ENCODE measurements around the gene PVALB.
"Not testable (repeated sequence)": the region's sequence is repeated elsewhere in the genome, so short reads cannot be mapped to it uniquely, and the experiment has no call there.

Gene PVALB

GRCh38 chr22:36757668-36758211 is 59.1 kb downstream of the PVALB start:
- peak; percentile 66 for DNase-seq (ENCODE audit: low read depth, low spot score)
- peak; percentile 87 for TF ChIP-seq CTCF (IDR thresholded peaks at IDR 0.05; ENCODE audit: low read depth, low read length)
- in situ Hi-C loops (cut with HindIII; ENCODE audit: low sequenced_read_pairs) = no loop called here
- H3K4me3 ChIP-seq (ENCODE audit: low read depth, low read length) = no peak overlapping the region

GRCh38 chr22:36756746-36757655 is 59.8 kb downstream of the PVALB start:
- H3K4me3 ChIP-seq (ENCODE audit: low read depth, low read length) = no peak overlapping the region
- no peak for TF ChIP-seq CTCF (IDR thresholded peaks at IDR 0.05; ENCODE audit: low read depth, low read length)
- in situ Hi-C loops (cut with HindIII; ENCODE audit: low sequenced_read_pairs) = no loop called here
- no peak for DNase-seq (ENCODE audit: low read depth, low spot score)

- in situ Hi-C loops (cut with HindIII; ENCODE audit: low sequenced_read_pairs) = no loop called here
- no peak overlapping the region for H3K4me3 ChIP-seq (ENCODE audit: low read depth, low read length)
- no peak for TF ChIP-seq CTCF (IDR thresholded peaks at IDR 0.05; ENCODE audit: low read depth, low read length)
- DNase-seq (ENCODE audit: low read depth, low spot score) = no peak
These were observed 60.8 kb downstream of the PVALB start for GRCh38 chr22:36756031-36756430.

GRCh38 chr22:36755316-36755715 is 61.5 kb downstream of the PVALB start:
- in situ Hi-C loops (cut with HindIII; ENCODE audit: low sequenced_read_pairs) = no loop called here
- H3K4me3 ChIP-seq (ENCODE audit: low read depth, low read length) = no peak overlapping the region
- no peak for DNase-seq (ENCODE audit: low read depth, low spot score)
- no peak for TF ChIP-seq CTCF (IDR thresholded peaks at IDR 0.05; ENCODE audit: low read depth, low read length)

GRCh38 chr22:36754881-36755280 is 62.0 kb downstream of the PVALB start:
- DNase-seq (ENCODE audit: low read depth, low spot score); in situ Hi-C loops (cut with HindIII; ENCODE audit: low sequenced_read_pairs); H3K4me3 ChIP-seq (ENCODE audit: low read depth, low read length): not testable (repeated sequence)

GRCh38 chr22:36753916-36754315 is 62.9 kb downstream of the PVALB start:
- TF ChIP-seq CTCF (IDR thresholded peaks at IDR 0.05; ENCODE audit: low read depth, low read length) = no peak
- no peak overlapping the region for H3K4me3 ChIP-seq (ENCODE audit: low read depth, low read length)
- in situ Hi-C loops (cut with HindIII; ENCODE audit: low sequenced_read_pairs) = no loop called here
- no peak for DNase-seq (ENCODE audit: low read depth, low spot score)

- H3K4me3 ChIP-seq (ENCODE audit: low read depth, low read length) = no peak overlapping the region
- DNase-seq (ENCODE audit: low read depth, low spot score) = no peak
- no peak for TF ChIP-seq CTCF (IDR thresholded peaks at IDR 0.05; ENCODE audit: low read depth, low read length)
- in situ Hi-C loops (cut with HindIII; ENCODE audit: low sequenced_read_pairs) = no loop called here
These were observed 63.6 kb downstream of the PVALB start for GRCh38 chr22:36753120-36753802.
